Fibroblast of the aortic adventitia (primary cell): Measurements from ENCODE around the gene AIDA. TPM values are rescaled to one million over a fixed set of nuclear protein-coding genes. Genes with fewer than 3 reads are reported as not detected.

ENCODE experiments used
- DNase-seq: peaks from one replicate; pipeline ENCODE4 v3.0.0-alpha.2; 2010; ENCODE audit warnings: low read depth
- H3K4me3 ChIP-seq: 2 replicates; pipeline ENCODE4 v1.5.1; 2011; ENCODE audit warnings: low read depth, mild to moderate bottlenecking, control low read depth, low read length, moderate library complexity
- total RNA-seq: library from RNA; depleted of rRNA; stranded (reverse); fragments of >200 nt; gene quantifications from 2 replicates; pipeline ENCODE4 v1.2.3, GENCODE V29; 2012; ENCODE audit warnings: low replicate concordance
- TF ChIP-seq, protein P1 (sequence below): IDR thresholded peaks from 2 replicates; pipeline ENCODE4 v1.5.1; 2011; ENCODE audit warnings: mild to moderate bottlenecking, low read length, control low read depth, inconsistent platforms; ENCODE audit not compliant: insufficient read depth

The AIDA gene
- total RNA-seq, 1 donor, result 119 TPM

DNA sequence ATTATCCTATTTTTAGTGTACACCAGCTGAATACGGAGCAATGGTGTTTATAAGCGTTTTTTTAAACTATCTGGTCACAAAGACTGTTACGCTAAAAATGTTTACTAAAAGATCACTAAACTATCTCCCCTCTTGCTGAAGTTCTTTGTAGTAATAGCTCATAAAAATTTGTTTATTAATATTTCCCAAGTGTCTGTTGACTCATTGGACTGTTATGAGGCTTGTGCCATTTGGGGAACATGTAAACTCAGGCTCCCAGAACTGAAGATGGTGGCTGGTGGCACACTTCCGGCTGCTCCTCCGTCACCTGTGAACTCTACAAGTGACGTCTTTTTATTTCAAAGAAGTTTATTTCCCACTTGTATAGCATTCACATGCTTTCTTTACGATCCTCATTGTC is 46.3 kb downstream of the AIDA start:
- no peak overlapping the region for H3K4me3 ChIP-seq
- TF ChIP-seq, protein P1, sequence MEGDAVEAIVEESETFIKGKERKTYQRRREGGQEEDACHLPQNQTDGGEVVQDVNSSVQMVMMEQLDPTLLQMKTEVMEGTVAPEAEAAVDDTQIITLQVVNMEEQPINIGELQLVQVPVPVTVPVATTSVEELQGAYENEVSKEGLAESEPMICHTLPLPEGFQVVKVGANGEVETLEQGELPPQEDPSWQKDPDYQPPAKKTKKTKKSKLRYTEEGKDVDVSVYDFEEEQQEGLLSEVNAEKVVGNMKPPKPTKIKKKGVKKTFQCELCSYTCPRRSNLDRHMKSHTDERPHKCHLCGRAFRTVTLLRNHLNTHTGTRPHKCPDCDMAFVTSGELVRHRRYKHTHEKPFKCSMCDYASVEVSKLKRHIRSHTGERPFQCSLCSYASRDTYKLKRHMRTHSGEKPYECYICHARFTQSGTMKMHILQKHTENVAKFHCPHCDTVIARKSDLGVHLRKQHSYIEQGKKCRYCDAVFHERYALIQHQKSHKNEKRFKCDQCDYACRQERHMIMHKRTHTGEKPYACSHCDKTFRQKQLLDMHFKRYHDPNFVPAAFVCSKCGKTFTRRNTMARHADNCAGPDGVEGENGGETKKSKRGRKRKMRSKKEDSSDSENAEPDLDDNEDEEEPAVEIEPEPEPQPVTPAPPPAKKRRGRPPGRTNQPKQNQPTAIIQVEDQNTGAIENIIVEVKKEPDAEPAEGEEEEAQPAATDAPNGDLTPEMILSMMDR, result no peak
- DNase-seq, result no peak

DNA sequence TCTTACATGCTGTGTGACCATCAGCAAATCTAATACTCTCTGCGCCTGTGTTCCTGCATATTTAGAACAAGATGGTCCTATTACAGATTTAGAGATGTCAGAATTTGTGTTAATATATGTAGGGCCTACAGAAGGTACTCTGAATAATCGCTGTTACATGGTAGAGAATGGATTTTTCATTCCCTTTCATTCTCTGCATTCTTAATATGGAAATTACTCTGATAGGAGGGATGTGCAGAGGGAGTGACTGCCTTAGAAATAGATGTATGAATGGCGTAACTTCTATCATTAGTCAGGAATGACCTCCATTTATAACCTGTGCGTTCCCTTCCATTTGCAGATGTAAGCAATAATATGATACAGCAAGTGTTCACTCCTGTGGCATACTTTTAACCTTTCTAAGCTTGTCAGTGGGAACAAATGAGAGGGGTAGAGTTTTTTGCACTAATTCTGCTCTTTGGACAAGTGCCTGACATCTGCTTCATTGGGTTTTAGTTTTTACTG is 48.8 kb downstream of the AIDA start:
- TF ChIP-seq, protein P1, result no peak
- no peak overlapping the region for H3K4me3 ChIP-seq
- DNase-seq, result no peak

DNA sequence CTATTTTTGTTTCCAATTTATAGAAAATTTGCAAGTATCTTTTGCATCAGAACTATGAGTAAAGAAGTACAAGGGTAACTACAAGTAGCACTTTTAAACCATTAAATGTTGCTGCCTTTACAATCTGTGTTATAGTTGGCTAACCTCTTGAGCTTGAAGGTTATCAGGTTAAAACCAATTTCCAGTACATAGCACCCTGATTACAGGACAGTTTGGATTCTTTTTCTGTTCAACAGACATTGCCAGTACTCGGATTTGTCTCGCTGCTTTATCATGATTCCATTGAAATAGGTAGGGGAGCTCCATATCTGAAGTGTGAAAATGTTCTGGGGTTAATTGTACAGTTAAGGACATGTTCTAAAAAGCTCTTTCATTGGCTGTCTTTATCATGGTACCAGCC is 54.4 kb downstream of the AIDA start:
- DNase-seq, result no peak
- TF ChIP-seq, protein P1, result no peak
- no peak overlapping the region for H3K4me3 ChIP-seq

DNA sequence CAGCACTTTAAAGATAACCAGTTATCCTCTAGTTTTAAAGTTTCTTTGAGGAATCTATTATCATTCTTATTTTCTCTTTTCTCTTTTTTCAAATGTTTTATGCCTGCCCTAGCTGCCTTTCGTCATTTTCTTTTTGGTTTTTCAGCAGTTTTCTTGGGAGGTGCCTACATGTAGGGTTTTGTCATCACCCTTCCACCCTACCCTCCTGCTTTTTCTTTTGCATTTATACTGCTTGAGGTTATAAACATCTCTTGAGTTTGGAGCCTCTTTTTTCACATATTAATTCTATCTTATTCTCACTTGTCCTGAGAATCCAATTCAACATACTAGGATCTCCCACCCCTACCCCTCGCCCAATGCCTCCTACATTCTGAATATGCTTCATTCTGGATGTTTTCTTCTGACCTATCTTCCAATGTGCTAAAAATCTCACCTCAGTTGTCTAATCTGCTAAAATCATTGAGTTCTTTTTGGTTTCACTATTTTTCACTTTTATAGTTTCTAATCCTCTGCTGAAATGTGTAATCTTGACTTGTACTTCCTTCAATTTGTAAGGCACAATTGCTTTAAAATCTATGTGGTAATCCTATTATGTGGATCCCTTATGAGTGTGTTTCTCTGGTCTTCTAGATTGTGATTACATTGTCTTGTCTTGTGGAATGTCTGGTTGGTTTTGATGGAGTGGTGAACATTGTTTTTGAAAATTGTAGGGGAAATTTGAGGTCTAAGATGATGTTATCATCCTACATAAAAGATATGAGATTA is 55.7 kb downstream of the AIDA start:
- TF ChIP-seq, protein P1, result no peak
- DNase-seq, result no peak
- H3K4me3 ChIP-seq, result no peak overlapping the region

DNA sequence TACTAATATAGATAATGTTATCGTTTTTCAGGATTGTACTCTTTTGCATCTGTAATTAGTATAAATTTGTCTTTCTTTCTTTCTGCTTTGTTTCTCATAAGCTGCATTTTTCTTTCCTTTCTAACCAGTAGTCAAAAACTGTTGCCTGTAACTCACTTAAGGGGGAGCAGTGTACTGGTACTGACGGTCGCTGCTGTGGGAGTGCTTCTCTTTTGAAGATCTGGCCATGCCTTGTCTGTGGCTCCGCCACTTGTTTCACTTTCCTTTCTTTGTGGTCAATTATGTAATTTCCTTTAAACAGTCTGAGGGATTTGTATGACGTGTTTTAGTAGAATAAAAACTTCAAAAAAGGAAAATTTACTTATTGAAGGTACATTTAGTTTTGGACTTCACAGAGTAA is 57.4 kb downstream of the AIDA start:
- TF ChIP-seq, protein P1, result no peak
- DNase-seq, result peak; percentile 7
- H3K4me3 ChIP-seq, result no peak overlapping the region

DNA sequence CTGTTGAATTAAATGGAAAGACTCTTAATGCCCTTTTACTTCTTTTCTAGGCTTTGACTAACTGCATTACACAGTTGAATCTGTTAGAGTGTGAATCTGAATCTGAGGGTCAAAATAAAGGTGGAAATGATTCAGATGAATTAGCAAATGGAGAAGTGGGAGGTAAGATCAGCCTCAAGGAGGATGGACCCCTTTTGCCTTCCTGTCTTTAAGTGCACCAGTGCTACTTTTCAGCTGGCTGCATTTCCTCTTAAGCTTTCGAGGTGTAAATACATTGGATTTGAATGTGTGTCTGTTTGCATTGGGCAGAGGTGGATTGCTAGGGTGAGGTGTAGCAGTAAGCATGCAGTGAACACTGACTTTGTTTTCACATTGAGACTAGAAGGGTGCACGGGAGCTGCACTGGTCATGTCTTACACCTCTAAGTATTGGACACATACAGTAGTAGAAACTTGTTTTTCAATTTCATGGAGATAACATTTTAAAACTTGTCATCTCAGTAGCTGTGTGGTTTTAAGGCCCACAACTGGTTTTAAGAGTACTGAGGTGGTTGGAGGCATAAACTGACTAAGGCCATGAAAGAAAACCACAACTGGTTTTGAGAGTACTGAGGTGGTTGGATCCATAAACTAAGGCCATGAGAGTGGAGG is 59.0 kb downstream of the AIDA start:
- H3K4me3 ChIP-seq, result no peak overlapping the region
- no peak for DNase-seq
- TF ChIP-seq, protein P1, result no peak
